ENCODE results near the gene PLA2G4F.

Gene PLA2G4F

DNA sequence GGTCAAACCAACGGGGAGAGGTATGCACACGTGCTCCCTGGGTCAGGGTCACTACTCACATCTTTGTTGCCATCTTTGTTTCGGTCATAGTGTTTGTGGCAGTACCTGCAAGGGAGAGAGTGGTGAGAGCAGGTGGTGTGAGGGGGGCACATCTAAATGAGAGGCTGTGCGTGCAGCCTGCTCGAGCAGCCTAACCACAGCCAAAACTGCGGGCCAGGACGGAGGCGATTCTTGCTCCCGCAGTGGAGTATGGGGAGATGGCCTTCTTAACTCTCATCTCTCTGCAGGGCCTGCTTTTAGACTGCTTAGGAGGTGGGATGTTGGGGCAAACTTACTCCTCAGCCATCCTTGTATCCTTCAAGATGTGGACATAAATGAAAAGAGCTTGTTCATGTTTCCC, 6.9 kb upstream of the PLA2G4F start:
- no peak overlapping the region for H3K27ac ChIP-seq (ENCODE audit: low read depth, low read length)
- no peak overlapping the region for H3K4me3 ChIP-seq (ENCODE audit: low read depth in 1 of 2, low read length in 2 of 2)
- no peaks in the 10 kb centered on the region for H3K4me1 ChIP-seq (ENCODE audit: insufficient read depth, low read length)
- no peaks in the 10 kb centered on the region for H3K9me3 ChIP-seq (ENCODE audit: low read length)
- H3K36me3 ChIP-seq (ENCODE audit: insufficient read depth, low read length), result peaks cover 95% of the 10 kb centered on the region
- H3K27me3 ChIP-seq (ENCODE audit: control insufficient read depth in 1 of 2, insufficient read depth in 2 of 2, low read length in 2 of 2), result no peaks in the 10 kb centered on the region
- H3K9ac ChIP-seq (ENCODE audit: low read length), result no peak overlapping the region

DNA sequence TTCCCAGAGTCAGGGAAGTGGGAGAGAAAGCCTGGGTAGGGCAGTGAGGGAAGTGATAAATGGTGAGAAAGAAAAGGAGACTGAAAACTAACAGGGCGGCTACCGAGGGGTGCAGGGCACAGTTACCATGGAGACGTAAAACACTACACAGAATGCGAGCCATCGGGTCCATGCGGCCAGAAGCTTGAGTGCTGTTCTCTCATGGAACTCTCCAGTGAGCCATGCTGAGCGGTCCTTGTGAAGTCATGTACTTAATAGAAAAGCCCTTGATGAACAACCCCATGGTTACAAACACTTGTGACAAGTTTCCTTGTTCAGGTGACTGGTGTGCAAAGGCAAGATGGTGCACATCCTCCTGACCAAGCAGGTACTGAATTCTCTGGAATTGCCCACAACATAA, 3.7 kb upstream of the PLA2G4F start:
- Histone ChIP-seq H3K9ac (ENCODE audit: low read length) (no peak overlapping the region), H3K4me1 (ENCODE audit: insufficient read depth, low read length) (no peaks in the 10 kb centered on the region), H3K27ac (ENCODE audit: low read depth, low read length) (no peak overlapping the region), H3K4me3 (ENCODE audit: low read depth in 1 of 2, low read length in 2 of 2) (no peak overlapping the region), H3K27me3 (ENCODE audit: control insufficient read depth in 1 of 2, insufficient read depth in 2 of 2, low read length in 2 of 2) (no peaks in the 10 kb centered on the region), H3K9me3 (ENCODE audit: low read length) (no peaks in the 10 kb centered on the region), H3K36me3 (ENCODE audit: insufficient read depth, low read length) (peaks cover 65% of the 10 kb centered on the region)

DNA sequence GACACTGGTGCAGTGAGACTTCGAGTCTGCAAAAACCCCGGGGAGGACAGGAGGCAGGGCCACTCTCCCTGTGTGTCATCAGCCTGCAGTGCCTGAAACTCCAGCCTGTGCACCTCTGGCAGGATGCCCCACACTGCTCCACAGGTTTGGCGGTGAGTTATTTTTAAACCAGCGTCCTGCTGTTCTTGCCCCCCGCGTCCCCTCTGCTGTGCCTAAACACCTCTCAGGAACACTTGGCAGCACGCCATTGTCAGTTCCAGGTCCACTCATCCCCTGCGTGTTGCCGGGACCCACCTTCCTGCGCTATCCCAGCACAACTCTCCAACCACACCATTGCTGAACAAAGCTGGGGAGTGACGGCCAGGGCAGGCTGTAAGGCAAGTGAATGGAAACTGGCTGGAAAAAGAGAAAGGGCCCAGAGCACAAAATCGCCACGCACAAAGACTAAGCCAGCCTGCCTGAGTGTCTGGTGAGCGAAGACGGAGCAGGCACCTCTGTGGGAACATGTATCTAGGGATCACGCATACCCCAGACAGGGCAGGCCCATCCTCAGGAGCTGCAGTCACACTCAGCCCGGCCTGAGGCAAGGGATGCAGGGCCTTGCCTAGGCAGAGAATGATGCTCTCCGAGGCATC, 3.1 kb upstream of the PLA2G4F start:
- Histone ChIP-seq H3K36me3 (ENCODE audit: insufficient read depth, low read length) (peaks cover 58% of the 10 kb centered on the region), H3K9ac (ENCODE audit: low read length) (no peak overlapping the region), H3K27ac (ENCODE audit: low read depth, low read length) (no peak overlapping the region), H3K9me3 (ENCODE audit: low read length) (no peaks in the 10 kb centered on the region), H3K27me3 (ENCODE audit: control insufficient read depth in 1 of 2, insufficient read depth in 2 of 2, low read length in 2 of 2) (no peaks in the 10 kb centered on the region), H3K4me3 (ENCODE audit: low read depth in 1 of 2, low read length in 2 of 2) (no peak overlapping the region), H3K4me1 (ENCODE audit: insufficient read depth, low read length) (no peaks in the 10 kb centered on the region)

DNA sequence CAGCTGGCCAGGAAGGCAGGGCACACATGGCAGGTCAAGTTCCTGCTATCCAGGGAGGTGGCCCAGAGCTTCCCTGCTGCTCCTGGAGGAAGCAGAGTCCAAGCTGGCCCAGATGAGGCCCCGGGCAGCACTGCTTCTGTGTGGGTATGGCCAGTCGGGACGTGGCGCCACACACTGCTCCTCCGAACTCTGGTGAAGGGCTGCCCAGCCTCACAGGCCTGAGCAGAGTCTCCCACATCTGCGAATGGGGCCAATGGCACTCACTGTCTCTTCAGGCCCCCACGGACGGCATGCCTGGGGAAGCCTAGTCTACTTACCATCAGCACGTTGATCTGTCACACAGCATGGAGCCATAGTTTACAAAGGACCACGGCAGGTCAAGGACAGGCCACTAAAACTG, 2.5 kb upstream of the PLA2G4F start:
- no peak overlapping the region for H3K27ac ChIP-seq (ENCODE audit: low read depth, low read length)
- H3K36me3 ChIP-seq (ENCODE audit: insufficient read depth, low read length), result peaks cover 53% of the 10 kb centered on the region
- no peaks in the 10 kb centered on the region for H3K4me1 ChIP-seq (ENCODE audit: insufficient read depth, low read length)
- H3K9ac ChIP-seq (ENCODE audit: low read length), result no peak overlapping the region
- no peaks in the 10 kb centered on the region for H3K27me3 ChIP-seq (ENCODE audit: control insufficient read depth in 1 of 2, insufficient read depth in 2 of 2, low read length in 2 of 2)
- no peak overlapping the region for H3K4me3 ChIP-seq (ENCODE audit: low read depth in 1 of 2, low read length in 2 of 2)
- H3K9me3 ChIP-seq (ENCODE audit: low read length), result no peaks in the 10 kb centered on the region

DNA sequence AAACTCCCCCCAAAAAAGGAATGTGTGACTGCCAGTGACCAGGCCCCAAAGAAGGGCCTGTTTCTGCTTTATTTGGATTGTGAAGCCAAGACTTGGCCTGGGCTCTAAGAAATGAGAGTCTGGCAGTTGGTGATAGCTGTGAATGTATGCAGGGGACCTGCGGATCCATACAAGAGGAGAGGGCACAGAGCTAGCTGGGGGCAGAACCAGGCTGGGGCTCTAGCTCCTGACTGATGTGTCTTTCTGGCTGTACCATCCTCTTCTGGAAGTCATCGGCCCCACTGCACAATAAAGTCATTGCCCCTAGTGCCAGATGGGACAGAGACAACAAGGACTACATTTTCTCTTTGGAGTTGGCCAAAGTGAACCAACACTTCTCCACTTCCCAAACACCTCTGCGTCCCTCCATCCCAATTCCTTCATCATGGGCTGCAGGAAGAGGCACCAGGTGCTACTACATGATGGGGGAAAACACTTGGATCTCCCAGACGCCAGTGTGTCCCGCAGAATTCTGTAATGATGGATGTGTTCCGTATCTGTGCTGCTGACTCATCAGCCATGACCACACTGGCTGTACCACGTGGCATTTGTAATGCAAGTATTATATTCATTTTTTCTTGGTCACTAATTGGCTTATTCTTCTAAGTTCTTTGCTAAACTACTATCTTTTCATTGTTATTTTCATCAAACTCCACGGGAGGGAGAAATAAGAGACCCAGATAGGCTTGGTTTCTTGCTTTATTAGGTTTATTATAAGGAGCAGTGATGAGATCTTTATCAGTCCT, 1.7 kb upstream of the PLA2G4F start:
- H3K27me3 ChIP-seq (ENCODE audit: control insufficient read depth in 1 of 2, insufficient read depth in 2 of 2, low read length in 2 of 2), result no peaks in the 10 kb centered on the region
- H3K9ac ChIP-seq (ENCODE audit: low read length), result no peak overlapping the region
- H3K36me3 ChIP-seq (ENCODE audit: insufficient read depth, low read length), result peaks cover 45% of the 10 kb centered on the region
- H3K9me3 ChIP-seq (ENCODE audit: low read length), result no peaks in the 10 kb centered on the region
- H3K27ac ChIP-seq (ENCODE audit: low read depth, low read length), result no peak overlapping the region
- H3K4me1 ChIP-seq (ENCODE audit: insufficient read depth, low read length), result no peaks in the 10 kb centered on the region
- no peak overlapping the region for H3K4me3 ChIP-seq (ENCODE audit: low read depth in 1 of 2, low read length in 2 of 2)

DNA sequence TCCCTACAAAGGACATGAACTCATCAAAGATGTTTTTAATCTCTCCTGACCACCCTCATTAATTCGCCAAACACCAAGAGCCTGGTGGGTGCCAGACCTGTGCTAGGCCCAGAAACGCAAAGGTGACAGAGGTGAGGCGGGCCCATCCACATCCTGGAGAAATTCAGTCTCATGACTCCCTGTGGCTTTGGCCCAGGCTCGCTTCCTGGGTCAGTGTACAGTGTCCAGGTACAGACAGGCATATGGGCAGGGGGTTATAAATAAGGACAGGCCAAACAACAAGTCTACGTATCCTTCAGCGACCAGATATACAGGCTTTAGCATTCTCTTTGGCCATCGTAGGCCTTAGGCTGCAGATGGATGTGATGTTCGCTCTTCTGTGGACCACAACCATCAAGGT, 945 bp upstream of the PLA2G4F start:
- no peak overlapping the region for H3K27ac ChIP-seq (ENCODE audit: low read depth, low read length)
- H3K27me3 ChIP-seq (ENCODE audit: control insufficient read depth in 1 of 2, insufficient read depth in 2 of 2, low read length in 2 of 2), result no peaks in the 10 kb centered on the region
- peaks cover 37% of the 10 kb centered on the region for H3K36me3 ChIP-seq (ENCODE audit: insufficient read depth, low read length)
- no peaks in the 10 kb centered on the region for H3K9me3 ChIP-seq (ENCODE audit: low read length)
- no peak overlapping the region for H3K4me3 ChIP-seq (ENCODE audit: low read depth in 1 of 2, low read length in 2 of 2)
- no peaks in the 10 kb centered on the region for H3K4me1 ChIP-seq (ENCODE audit: insufficient read depth, low read length)
- no peak overlapping the region for H3K9ac ChIP-seq (ENCODE audit: low read length)

DNA sequence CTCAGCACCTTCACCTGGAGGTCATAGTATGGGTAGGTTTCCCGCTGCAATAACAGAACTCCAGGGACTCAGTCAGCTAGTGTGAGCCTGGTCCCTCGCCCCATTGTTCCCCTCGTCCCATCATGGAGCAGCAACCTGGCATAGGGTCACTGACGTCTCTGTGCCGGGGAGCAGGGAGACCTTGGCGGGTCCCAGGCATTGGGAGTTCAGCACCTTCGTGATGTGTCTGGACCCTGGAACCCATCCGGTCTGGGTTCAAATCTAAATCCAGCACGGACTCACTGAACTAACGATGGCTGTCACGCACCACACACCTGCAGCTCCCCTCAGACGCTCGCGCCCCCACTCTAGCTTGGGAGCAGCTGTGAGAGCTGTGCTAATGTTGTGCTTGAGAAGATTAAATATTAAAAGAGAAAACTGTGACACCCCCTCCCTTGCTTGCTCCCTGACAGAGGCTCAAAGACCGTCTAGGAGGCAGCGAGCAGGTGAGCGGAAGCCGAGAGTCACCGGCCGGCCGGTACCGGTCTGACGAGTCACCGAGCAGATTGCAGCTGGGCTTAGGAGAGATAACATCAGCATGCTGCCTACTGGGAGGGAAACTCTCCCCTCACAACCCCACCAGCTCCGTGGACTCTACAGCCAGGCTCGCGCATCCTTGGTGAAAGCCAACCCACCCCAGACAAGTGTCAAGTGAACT, 742 bp downstream of the PLA2G4F start:
- Histone ChIP-seq H3K27ac (ENCODE audit: low read depth, low read length) (no peak overlapping the region), H3K27me3 (ENCODE audit: control insufficient read depth in 1 of 2, insufficient read depth in 2 of 2, low read length in 2 of 2) (no peaks in the 10 kb centered on the region), H3K4me3 (ENCODE audit: low read depth in 1 of 2, low read length in 2 of 2) (no peak overlapping the region), H3K4me1 (ENCODE audit: insufficient read depth, low read length) (no peaks in the 10 kb centered on the region), H3K36me3 (ENCODE audit: insufficient read depth, low read length) (peaks cover 20% of the 10 kb centered on the region), H3K9me3 (ENCODE audit: low read length) (no peaks in the 10 kb centered on the region), H3K9ac (ENCODE audit: low read length) (no peak overlapping the region)

DNA sequence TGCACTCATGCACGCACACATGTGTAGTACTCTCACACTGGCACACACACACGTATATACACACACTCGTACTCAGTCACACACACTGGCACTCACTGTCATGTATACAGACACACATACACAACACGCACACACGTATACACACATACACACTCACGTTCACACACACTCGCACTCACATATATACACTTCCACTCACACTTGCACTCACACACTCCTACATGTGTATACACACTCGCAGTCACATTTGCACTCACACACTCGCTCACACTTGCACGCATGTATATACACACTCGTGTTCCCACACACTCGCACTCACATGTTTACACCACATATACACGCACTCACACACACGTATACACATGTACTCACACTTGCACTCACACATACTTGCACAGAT, 1.5 kb downstream of the PLA2G4F start:
- H3K27me3 ChIP-seq (ENCODE audit: control insufficient read depth in 1 of 2, insufficient read depth in 2 of 2, low read length in 2 of 2), result no peaks in the 10 kb centered on the region
- no peak overlapping the region for H3K4me3 ChIP-seq (ENCODE audit: low read depth in 1 of 2, low read length in 2 of 2)
- no peaks in the 10 kb centered on the region for H3K9me3 ChIP-seq (ENCODE audit: low read length)
- peaks cover 13% of the 10 kb centered on the region for H3K36me3 ChIP-seq (ENCODE audit: insufficient read depth, low read length)
- H3K9ac ChIP-seq (ENCODE audit: low read length), result no peak overlapping the region
- H3K27ac ChIP-seq (ENCODE audit: low read depth, low read length), result no peak overlapping the region
- no peaks in the 10 kb centered on the region for H3K4me1 ChIP-seq (ENCODE audit: insufficient read depth, low read length)

DNA sequence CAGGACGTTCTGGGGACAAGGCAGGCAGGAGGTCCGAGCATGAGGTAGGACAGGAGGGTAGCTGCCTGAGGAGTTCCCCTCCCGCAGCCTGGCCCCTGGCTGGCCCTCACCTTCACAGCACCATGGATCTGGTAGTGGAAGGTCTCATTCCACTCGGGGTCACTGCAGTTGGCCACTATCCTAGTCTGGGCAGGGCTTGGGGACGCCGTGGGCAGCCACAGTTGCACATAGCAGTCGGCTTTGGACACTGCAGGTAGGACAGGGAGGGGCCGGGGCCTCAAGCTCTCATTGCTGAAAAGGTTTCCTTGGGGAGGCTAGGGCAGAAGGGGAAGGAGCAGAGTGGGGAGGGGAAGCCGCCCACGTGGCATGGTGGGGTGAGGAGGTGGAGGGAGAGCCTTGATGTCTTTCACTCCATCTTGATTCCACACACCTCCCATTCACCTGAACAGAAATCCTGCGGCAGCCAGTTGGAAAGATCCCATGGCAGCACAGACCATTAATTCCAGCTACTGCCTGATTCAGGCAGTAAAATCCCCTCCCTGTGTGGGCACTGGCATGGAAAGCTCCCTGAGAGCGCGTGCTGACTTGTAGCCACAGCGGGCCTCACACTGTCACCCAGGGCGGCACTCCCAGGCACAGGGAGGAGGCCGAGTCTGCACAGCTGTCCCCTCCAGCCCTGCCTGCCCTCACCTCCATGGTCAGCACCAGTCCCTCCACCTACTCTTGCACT, 2.1 kb downstream of the PLA2G4F start:
- Histone ChIP-seq H3K27me3 (ENCODE audit: control insufficient read depth in 1 of 2, insufficient read depth in 2 of 2, low read length in 2 of 2) (no peaks in the 10 kb centered on the region), H3K36me3 (ENCODE audit: insufficient read depth, low read length) (peaks cover 7% of the 10 kb centered on the region), H3K9ac (ENCODE audit: low read length) (no peak overlapping the region), H3K4me3 (ENCODE audit: low read depth in 1 of 2, low read length in 2 of 2) (no peak overlapping the region), H3K27ac (ENCODE audit: low read depth, low read length) (no peak overlapping the region), H3K9me3 (ENCODE audit: low read length) (no peaks in the 10 kb centered on the region), H3K4me1 (ENCODE audit: insufficient read depth, low read length) (no peaks in the 10 kb centered on the region)

DNA sequence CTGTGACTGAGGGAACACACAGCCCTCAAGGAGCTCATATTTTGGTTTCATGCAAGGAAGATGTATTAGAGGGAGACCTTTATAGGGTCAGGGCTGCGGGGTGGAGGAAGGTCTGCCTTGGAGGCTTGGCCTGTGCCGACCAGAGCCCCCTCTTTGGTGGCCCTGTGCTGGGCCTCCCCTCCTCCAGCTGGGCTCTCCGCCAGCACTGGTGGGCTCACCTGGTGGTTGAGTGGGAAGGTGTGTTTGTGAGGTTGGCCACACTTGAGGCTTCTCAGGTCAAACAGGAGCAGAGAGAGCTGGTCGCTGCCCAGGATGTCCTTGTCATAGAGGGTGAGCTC, 2.6 kb downstream of the PLA2G4F start:
- Histone ChIP-seq H3K27ac (ENCODE audit: low read depth, low read length) (no peak overlapping the region), H3K9ac (ENCODE audit: low read length) (no peak overlapping the region), H3K9me3 (ENCODE audit: low read length) (no peaks in the 10 kb centered on the region), H3K36me3 (ENCODE audit: insufficient read depth, low read length) (peaks cover 2% of the 10 kb centered on the region), H3K4me1 (ENCODE audit: insufficient read depth, low read length) (no peaks in the 10 kb centered on the region), H3K27me3 (ENCODE audit: control insufficient read depth in 1 of 2, insufficient read depth in 2 of 2, low read length in 2 of 2) (no peaks in the 10 kb centered on the region), H3K4me3 (ENCODE audit: low read depth in 1 of 2, low read length in 2 of 2) (no peak overlapping the region)

DNA sequence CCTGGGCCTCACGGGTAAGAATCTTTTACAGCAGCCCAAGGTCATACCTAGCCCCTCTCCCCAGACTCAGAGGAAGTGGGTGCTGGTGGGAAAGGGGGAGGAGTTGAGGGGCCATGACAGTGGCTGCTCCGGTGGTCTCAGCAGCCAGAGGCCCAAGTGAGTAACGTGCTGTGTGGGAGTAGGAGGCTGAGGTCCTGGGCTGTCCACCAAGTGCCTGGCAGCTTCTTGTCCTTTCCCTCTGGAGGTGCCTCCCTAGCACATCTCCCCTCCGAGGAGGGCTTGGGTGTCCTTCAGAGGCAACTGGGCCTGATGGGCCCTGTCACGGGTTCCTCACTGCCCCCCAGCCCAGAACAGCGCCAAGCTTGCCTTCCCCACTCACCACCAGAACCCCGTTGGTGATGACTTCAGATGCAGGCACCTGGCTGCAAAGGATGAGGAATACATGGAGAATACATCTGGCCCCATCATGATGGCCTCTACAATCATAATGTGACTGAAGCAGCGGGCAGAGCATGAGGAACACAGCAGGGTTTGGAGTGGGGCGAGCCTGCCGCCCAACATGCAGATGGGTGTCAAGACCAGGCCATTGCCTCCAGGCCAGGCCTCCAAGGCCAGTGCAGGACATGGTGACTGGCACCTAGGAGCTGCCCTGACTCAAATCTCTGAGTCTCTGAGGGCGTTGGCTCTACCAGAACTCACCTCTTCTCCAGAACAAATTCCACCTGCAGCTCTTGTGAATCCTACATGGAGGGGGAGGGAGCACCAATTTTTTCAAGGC, 3.3 kb downstream of the PLA2G4F start:
- Histone ChIP-seq H3K27me3 (ENCODE audit: control insufficient read depth in 1 of 2, insufficient read depth in 2 of 2, low read length in 2 of 2) (no peaks in the 10 kb centered on the region), H3K27ac (ENCODE audit: low read depth, low read length) (no peak overlapping the region), H3K36me3 (ENCODE audit: insufficient read depth, low read length) (no peaks in the 10 kb centered on the region), H3K9me3 (ENCODE audit: low read length) (no peaks in the 10 kb centered on the region), H3K4me1 (ENCODE audit: insufficient read depth, low read length) (no peaks in the 10 kb centered on the region), H3K4me3 (ENCODE audit: low read depth in 1 of 2, low read length in 2 of 2) (no peak overlapping the region), H3K9ac (ENCODE audit: low read length) (no peak overlapping the region)
